Fibroblast of mammary gland (primary cell): ENCODE results near the gene NEU1.
"Not testable (repeated sequence)": the region's sequence is repeated elsewhere in the genome, so short reads cannot be mapped to it uniquely, and the experiment has no call there.

Experiments used
- DNase-seq: peaks from one replicate; pipeline ENCODE4 v3.0.0-alpha.2; 2010; ENCODE audit warnings: low read depth
- H3K4me3 ChIP-seq: 2 replicates; pipeline ENCODE4 v1.5.1; 2011; ENCODE audit warnings: low read depth, mild to moderate bottlenecking, low read length, moderate library complexity; ENCODE audit not compliant: control insufficient read depth
- CTCF ChIP-seq: conservative IDR thresholded peaks from 2 replicates; pipeline ENCODE4 v1.5.1; 2011; ENCODE audit warnings: low read depth, low read length, inconsistent platforms; ENCODE audit not compliant: control insufficient read depth, insufficient read depth

Gene NEU1

GRCh38 chr6:31861919-31862343 is 690 bp downstream of the NEU1 start:
- no peak for DNase-seq

GRCh38 chr6:31861150-31861549 is 1.5 kb downstream of the NEU1 start:
- TF ChIP-seq CTCF, result no peak
- no peak overlapping the region for H3K4me3 ChIP-seq

More at GRCh38 chr6:31861919-31862343, 690 bp downstream of the NEU1 start:
- H3K4me3 ChIP-seq, result peak overlapping the region; percentile 90
- TF ChIP-seq CTCF, result no peak

GRCh38 chr6:31860349-31860748 is 2.3 kb downstream of the NEU1 start:
- DNase-seq, result no peak
- TF ChIP-seq CTCF, result no peak
- no peak overlapping the region for H3K4me3 ChIP-seq

More at GRCh38 chr6:31861150-31861549, 1.5 kb downstream of the NEU1 start:
- no peak for DNase-seq

- no peak for TF ChIP-seq CTCF
- no peak for DNase-seq
- H3K4me3 ChIP-seq, result no peak overlapping the region
These were observed 2.7 kb downstream of the NEU1 start for GRCh38 chr6:31859923-31860322.

GRCh38 chr6:31858707-31859106 is 3.9 kb downstream of the NEU1 start:
- no peak for TF ChIP-seq CTCF
- no peak overlapping the region for H3K4me3 ChIP-seq
- no peak for DNase-seq

GRCh38 chr6:31857774-31858173 is 4.8 kb downstream of the NEU1 start:
- not testable (repeated sequence) for DNase-seq, H3K4me3 ChIP-seq

- not testable (repeated sequence) for DNase-seq, H3K4me3 ChIP-seq
These were observed 10.5 kb downstream of the NEU1 start for GRCh38 chr6:31851980-31852718.

- TF ChIP-seq CTCF, result no peak
- no peak overlapping the region for H3K4me3 ChIP-seq
- no peak for DNase-seq
These were observed 11.2 kb downstream of the NEU1 start for GRCh38 chr6:31851485-31851832.
